AG04449 (cell line): Measurements from ENCODE around the gene TENM3.

Experiments used
- CTCF ChIA-PET: fragments of 350-600 bp; formaldehyde crosslinking; extraction: SDS; loops from one replicate; lab custom pipeline; 2021; ENCODE audit warnings: antibody characterized with exemption; lab: Yijun Ruan, JAX
- POLR2A ChIA-PET: fragments of 400-600, 350-600 bp; formaldehyde crosslinking; extraction: SDS; loops from one replicate; lab custom pipeline; 2020; ENCODE audit warnings: antibody characterized with exemption, inconsistent platforms; lab: Yijun Ruan, JAX
- DNase-seq: peaks from one replicate; pipeline ENCODE4 v3.0.0-alpha.2; 2010; ENCODE audit warnings: low read depth, low spot score
- H3K4me3 ChIP-seq: 2 replicates; pipeline ENCODE4 v1.5.1; 2011; ENCODE audit warnings: low read depth, mild to moderate bottlenecking, control low read depth, low read length
- TF ChIP-seq, protein P1 (sequence below): IDR thresholded peaks from one replicate; pipeline ENCODE4 v1.5.1; 2011; ENCODE audit warnings: mild to moderate bottlenecking, moderate library complexity, low read length, control low read depth, inconsistent platforms; ENCODE audit not compliant: insufficient read depth; ENCODE audit errors: missing control alignments

Gene TENM3

DNA sequence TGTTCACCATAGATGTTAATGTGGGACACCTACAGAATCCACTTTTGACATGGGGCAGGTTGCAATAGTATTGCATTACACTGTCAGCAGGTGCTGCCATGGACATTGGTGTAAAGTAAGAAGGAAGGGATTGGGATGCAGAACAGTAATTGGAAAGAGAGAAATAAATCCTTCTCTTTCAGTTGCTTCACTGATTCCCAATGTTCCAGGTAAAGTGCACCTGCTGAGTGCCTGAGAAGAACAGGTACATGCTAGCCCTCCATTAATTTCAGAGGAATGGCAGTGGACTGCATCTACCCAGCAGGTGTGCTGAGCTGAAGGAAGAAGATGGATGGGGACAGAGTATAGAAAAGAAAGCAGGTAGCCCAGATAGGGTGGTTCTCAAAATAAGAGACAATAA is 248.5 kb downstream of the TENM3 start:
- ChIA-PET CTCF (interaction anchor here (1.0 to 1.5 kb wide), 2 partner anchors 9 to 14 kb away, joined by 3 read pairs; no protein-coding TSS in a partner anchor), POLR2A (no interaction called here)
- DNase-seq: no peak
- TF ChIP-seq, protein P1, sequence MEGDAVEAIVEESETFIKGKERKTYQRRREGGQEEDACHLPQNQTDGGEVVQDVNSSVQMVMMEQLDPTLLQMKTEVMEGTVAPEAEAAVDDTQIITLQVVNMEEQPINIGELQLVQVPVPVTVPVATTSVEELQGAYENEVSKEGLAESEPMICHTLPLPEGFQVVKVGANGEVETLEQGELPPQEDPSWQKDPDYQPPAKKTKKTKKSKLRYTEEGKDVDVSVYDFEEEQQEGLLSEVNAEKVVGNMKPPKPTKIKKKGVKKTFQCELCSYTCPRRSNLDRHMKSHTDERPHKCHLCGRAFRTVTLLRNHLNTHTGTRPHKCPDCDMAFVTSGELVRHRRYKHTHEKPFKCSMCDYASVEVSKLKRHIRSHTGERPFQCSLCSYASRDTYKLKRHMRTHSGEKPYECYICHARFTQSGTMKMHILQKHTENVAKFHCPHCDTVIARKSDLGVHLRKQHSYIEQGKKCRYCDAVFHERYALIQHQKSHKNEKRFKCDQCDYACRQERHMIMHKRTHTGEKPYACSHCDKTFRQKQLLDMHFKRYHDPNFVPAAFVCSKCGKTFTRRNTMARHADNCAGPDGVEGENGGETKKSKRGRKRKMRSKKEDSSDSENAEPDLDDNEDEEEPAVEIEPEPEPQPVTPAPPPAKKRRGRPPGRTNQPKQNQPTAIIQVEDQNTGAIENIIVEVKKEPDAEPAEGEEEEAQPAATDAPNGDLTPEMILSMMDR: no peak
- peak overlapping the region; percentile 34 for H3K4me3 ChIP-seq

DNA sequence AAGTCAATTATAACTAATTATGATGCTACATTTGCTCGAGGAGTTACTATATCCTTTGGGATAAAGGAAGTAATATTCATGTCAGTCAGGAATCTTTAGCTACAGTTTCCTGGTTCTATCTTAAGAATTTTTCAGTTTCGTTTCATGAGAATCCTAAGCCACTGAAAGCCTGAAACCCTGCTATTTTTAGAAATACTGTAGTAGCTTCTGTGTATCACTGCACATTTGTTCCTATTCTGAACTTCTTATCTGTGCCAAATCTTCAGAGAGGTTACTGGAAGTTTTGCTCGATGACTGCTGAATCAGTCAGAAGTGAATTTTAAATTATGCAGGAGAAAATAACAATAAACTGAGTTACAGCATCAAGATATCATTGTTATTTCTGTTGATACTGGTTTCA is 249.2 kb downstream of the TENM3 start:
- peak; percentile 42 for DNase-seq
- H3K4me3 ChIP-seq: peak overlapping the region; percentile 34; the same call in 1 of the 2 replicates

DNA sequence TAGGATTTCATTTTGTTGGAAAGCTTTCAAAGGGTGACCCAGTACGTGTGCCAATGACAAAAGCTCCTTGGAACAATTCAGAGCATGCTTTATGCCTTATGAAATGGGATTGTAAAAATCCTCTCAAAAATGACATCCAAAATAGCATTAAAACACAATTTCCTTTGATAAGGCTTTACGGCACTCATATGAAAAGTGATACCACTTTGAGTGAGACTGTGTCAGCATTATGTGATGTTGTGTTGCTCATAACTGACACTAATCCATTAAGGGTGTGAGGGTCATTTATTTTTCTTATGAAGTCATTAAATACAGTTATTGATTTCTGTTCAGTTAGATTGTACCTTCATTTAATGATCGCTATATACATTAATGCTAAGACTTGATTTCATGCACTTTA is 250.2 kb downstream of the TENM3 start:
- H3K4me3 ChIP-seq: no peak overlapping the region
- no peak for DNase-seq
- ChIA-PET POLR2A (no interaction called here), CTCF (no interaction called here)
- TF ChIP-seq, protein P1: no peak

More for the DNA sequence above, 249.2 kb downstream of the TENM3 start:
- POLR2A ChIA-PET: no interaction called here
- TF ChIP-seq, protein P1: no peak
- CTCF ChIA-PET: interaction anchor here (1.0 to 1.5 kb wide), 2 partner anchors 10 to 15 kb away, joined by 3 read pairs; no protein-coding TSS in a partner anchor

DNA sequence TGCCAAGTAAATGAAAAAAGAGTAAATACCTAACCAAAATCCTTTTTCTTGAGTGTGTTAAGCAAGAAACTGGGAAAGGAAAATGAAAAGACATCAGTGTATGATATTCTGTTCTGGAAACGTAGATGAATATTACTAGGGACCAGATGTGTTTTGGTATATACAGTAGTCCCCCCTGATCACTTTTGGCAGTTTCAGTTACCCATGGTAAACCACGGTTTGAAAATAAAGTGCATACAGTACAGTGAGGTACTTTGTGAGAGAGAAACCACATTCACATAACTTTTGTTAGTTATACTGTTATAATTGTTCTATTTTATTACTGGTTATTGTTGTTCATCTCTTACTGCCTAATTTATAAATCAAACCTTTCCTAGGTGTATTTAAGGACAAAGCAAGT is 250.9 kb downstream of the TENM3 start:
- DNase-seq: no peak
- no peak overlapping the region for H3K4me3 ChIP-seq
- ChIA-PET CTCF (no interaction called here), POLR2A (no interaction called here)
- TF ChIP-seq, protein P1: no peak

DNA sequence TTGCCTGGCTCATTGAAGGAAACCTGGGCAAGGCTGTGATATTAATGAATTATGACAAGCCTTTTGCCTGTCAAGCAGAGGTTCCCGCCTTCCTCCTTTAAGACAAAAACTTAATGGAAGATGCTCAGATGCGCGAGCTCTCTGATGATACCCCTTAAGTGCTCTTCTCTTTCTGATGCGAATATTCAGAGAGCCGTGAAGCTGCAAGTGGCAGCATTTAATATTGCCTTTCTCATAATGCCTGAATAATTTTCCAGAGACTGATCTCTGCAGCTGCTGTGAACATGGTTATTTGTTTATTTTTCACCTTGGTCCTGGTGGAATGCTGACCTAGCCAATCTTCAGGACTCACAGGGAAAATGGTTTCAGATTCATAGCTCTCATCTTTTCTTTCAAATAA is 251.8 kb downstream of the TENM3 start:
- DNase-seq: no peak
- POLR2A ChIA-PET: no interaction called here
- no peak overlapping the region for H3K4me3 ChIP-seq
- CTCF ChIA-PET: interaction anchor here (0.6 to 1.3 kb wide), 2 partner anchors 16 to 121 kb away, joined by 3 read pairs; no protein-coding TSS in a partner anchor
- TF ChIP-seq, protein P1: no peak

DNA sequence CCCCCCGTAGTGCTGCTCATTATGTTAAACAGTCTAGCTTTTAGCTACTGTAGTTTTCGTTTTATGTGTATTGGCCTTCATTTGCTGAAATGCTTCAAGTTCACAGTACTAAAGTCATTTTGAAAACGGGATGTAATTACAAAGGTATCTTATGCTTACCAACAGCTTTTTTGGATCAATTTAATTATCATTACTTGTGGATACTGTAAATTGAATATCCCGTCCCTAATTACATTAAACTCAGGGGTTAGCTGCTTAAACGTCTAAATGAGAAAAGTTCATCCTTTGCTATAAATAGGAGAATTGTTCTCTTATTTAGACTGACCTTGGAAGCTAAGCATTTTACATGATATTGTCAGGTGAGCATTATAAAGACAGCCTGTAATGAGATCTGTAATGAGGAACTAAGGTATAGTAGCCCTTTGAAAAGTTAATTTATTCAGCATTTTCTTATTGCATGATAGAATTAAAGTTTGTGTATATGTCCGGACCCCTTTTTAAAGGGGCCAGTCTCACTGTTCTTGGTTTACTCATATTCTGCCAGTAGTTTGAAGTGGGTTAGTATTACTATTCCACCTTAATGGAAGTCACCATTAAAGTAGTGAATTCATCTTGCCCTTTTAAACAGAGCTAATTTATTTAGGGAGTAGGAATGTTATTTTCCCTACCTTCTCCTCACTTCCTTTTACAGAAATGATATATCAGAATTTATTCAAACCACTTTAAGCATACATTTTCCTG is 252.6 kb downstream of the TENM3 start:
- no peak overlapping the region for H3K4me3 ChIP-seq
- TF ChIP-seq, protein P1: no peak
- POLR2A ChIA-PET: no interaction called here
- DNase-seq: no peak
- CTCF ChIA-PET: interaction anchor here (0.6 to 1.3 kb wide), 3 partner anchors 17 to 310 kb away, joined by 3 to 5 read pairs (median 3); no protein-coding TSS in a partner anchor
